ENCODE results near the gene DHX40.

DNA sequence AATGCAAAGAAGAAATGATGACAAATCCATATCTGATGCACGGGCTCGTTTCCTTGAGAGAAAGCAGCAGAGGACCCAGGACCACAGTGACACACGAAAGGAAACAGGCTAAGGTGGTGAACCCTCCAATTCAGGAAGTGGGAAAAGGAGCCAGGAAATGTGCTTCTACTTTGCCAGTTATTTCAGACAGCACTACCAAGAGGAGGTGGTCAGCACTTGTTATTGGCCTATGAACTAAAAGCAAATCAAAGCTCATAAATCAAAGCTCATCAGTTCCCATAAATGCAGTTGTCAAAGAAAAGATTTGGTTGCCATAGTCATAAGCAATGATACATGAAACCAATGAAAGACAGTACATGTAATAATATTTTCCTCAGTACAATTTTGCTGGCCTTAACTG, 41.7 kb downstream of the DHX40 start:
- TF ChIP-seq, protein P1, sequence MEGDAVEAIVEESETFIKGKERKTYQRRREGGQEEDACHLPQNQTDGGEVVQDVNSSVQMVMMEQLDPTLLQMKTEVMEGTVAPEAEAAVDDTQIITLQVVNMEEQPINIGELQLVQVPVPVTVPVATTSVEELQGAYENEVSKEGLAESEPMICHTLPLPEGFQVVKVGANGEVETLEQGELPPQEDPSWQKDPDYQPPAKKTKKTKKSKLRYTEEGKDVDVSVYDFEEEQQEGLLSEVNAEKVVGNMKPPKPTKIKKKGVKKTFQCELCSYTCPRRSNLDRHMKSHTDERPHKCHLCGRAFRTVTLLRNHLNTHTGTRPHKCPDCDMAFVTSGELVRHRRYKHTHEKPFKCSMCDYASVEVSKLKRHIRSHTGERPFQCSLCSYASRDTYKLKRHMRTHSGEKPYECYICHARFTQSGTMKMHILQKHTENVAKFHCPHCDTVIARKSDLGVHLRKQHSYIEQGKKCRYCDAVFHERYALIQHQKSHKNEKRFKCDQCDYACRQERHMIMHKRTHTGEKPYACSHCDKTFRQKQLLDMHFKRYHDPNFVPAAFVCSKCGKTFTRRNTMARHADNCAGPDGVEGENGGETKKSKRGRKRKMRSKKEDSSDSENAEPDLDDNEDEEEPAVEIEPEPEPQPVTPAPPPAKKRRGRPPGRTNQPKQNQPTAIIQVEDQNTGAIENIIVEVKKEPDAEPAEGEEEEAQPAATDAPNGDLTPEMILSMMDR (IDR thresholded peaks at IDR 0.05) = no peak
- TF ChIP-seq POLR2A (IDR thresholded peaks at IDR 0.05) (no peak), EP300 (IDR thresholded peaks at IDR 0.05) (no peak)
